ENCODE results near the gene ATP6AP1. TPM values are rescaled to one million over a fixed set of nuclear protein-coding genes. Genes with fewer than 3 reads are reported as not detected.

ATP6AP1 gene
- total and polyA plus RNA-seq, 7 experiments from 2014 or later: 37.8 to 118 (median 56.6) TPM

DNA sequence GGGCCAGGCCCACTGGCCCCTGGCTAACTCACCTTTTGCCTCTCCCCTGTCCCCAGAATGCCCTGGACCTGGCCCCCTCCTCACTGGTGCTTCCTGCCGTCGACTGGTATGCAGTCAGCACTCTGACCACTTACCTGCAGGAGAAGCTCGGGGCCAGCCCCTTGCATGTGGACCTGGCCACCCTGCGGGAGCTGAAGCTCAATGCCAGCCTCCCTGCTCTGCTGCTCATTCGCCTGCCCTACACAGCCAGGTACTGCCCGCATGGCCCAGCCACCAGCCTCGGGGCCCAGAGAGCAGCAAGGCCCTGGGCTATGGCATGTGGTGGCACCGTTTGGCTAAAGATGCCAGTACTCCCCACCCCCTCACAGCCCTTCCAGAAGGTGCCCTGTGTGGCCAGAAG lies 3.7 kb downstream of the ATP6AP1 start:
- H3K9me3 ChIP-seq (ENCODE audit: control insufficient read depth in 2 of 3, low read length in 3 of 3): no peaks in the 10 kb centered on the region
- H3K27me3 Mint-ChIP-seq: no peaks in the 10 kb centered on the region
- H3K27me3 ChIP-seq (ENCODE audit: control insufficient read depth in 2 of 2, insufficient read depth in 2 of 2, low read length in 2 of 2): no peaks in the 10 kb centered on the region
- POLR2A ChIA-PET: interaction anchor here (1.1 kb wide), 1 partner anchor 53 kb away, joined by 4 read pairs; no protein-coding TSS in a partner anchor
- H3K4me3 ChIP-seq (ENCODE audit: low read length): no peak overlapping the region
- H3K27ac Mint-ChIP-seq: no peak overlapping the region
- DNase-seq (no peak), ATAC-seq (no peak)
- H3K36me3 Mint-ChIP-seq: peaks cover 0 to 8% (median 0%) of the 10 kb centered on the region in 5 donors
- intact Hi-C loops (cut with micrococcal nuclease): no loop called here
- H3K4me1 ChIP-seq (ENCODE audit: control insufficient read depth in 2 of 2, insufficient read depth in 2 of 2, low read length in 2 of 2): peaks cover 0 to 4% of the 10 kb centered on the region in 2 donors
- H3K9me3 Mint-ChIP-seq: peaks cover 0 to 3% (median 0%) of the 10 kb centered on the region in 11 donors
- H3K27ac ChIP-seq (ENCODE audit: low read depth, low read length): no peak overlapping the region
- H3K36me3 ChIP-seq (ENCODE audit: control insufficient read depth in 2 of 3, insufficient read depth in 3 of 3, low read length in 3 of 3): peaks cover 0 to 25% (median 0%) of the 10 kb centered on the region in 3 experiments
- H3K4me3 Mint-ChIP-seq: peak overlapping the region in 1 of 10 donors; percentile 51
- CTCF ChIA-PET: interaction anchor here (0.8 kb wide), 1 partner anchor 84 kb away, joined by 3 read pairs; no protein-coding TSS in a partner anchor
- H3K4me1 Mint-ChIP-seq: peaks cover 7 to 32% (median 26%) of the 10 kb centered on the region in 7 donors

DNA sequence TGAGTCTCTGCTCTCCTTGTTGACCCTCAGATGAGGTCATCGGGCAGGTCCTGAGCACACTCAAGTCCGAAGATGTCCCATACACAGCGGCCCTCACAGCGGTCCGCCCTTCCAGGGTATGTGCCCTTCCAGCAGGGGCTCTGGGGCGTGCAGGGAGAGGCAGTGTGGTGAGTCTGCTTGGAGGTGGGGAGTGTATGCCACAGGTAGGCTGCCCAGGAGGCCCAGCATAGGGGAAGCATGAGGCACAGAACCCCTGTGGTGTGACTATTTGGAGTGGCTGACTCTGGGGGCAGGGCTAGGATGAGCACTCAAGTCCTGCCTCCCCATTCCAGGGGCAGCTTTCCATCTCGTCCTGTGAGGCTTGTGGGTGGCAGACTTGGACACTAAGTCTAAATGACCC lies 5.1 kb downstream of the ATP6AP1 start:
- no peak overlapping the region for H3K27ac ChIP-seq (ENCODE audit: low read depth, low read length)
- no peaks in the 10 kb centered on the region for H3K9me3 ChIP-seq (ENCODE audit: control insufficient read depth in 2 of 3, low read length in 3 of 3)
- Mint-ChIP-seq H3K9me3 (peaks cover 0 to 3% (median 0%) of the 10 kb centered on the region in 11 donors), H3K36me3 (peaks cover 0 to 7% (median 0%) of the 10 kb centered on the region in 5 donors), H3K27me3 (no peaks in the 10 kb centered on the region), H3K27ac (peak overlapping the region in 1 of 9 donors; percentile 26), H3K4me3 (no peak overlapping the region), H3K4me1 (peaks cover 7 to 31% (median 26%) of the 10 kb centered on the region in 7 donors)
- intact Hi-C loops (cut with micrococcal nuclease): no loop called here
- ATAC-seq: no peak
- no peak for DNase-seq
- H3K4me3 ChIP-seq (ENCODE audit: low read length): no peak overlapping the region
- ChIA-PET CTCF (interaction anchor here (0.6 kb wide), 1 partner anchor 1202 kb away, joined by 3 read pairs; no protein-coding TSS in a partner anchor), POLR2A (interaction anchor here (1.0 kb wide), 1 partner anchor 45 kb away, joined by 3 read pairs; no protein-coding TSS in a partner anchor)
- H3K36me3 ChIP-seq (ENCODE audit: control insufficient read depth in 2 of 3, insufficient read depth in 3 of 3, low read length in 3 of 3): peaks cover 0 to 25% (median 0%) of the 10 kb centered on the region in 3 experiments
- H3K27me3 ChIP-seq (ENCODE audit: control insufficient read depth in 2 of 2, insufficient read depth in 2 of 2, low read length in 2 of 2): no peaks in the 10 kb centered on the region
- peaks cover 0 to 4% of the 10 kb centered on the region in 2 donors for H3K4me1 ChIP-seq (ENCODE audit: control insufficient read depth in 2 of 2, insufficient read depth in 2 of 2, low read length in 2 of 2)

DNA sequence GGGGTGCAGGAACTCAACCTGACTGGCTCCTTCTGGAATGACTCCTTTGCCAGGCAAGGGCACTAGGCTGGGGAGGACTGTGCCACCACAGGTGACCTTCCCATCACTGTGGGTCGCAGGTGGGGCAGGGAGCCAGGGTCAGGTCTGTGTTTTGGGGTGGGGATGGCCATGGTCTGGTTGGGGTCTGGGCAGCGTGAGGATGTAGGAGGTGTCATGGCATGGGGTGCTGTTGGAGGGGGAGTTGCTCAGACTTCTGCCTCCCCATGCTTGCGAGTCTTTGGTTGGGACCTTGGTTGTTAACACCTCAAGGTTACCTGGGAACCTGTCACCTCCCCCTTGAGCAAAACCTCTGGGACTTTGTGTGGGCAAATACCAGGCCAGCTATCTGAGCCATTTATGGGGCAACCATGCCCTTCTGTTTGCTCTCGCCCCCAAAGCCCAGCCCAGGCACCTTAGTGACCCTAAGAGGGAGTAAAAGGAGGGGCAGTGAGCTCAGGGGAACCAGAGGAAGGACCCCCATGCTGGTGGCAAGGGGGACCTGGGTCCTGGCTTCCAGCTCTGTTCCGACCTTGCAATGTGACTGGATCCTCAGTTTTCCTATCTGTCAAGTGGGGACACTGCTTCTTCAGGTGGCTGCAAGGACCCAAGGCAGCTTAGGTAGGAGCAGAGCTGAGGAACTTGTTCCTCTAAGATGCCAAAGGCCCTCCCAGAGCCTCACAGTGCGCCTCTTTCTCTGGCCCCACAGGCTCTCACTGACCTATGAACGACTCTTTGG lies 6.1 kb downstream of the ATP6AP1 start:
- CTCF ChIA-PET: interaction anchor here (0.6 kb wide), 1 partner anchor 72 kb away, joined by 4 read pairs; no protein-coding TSS in a partner anchor
- intact Hi-C loops (cut with micrococcal nuclease): loop anchor here in 1 of 2 donors (5.0 kb wide), 1 partner anchor 37 kb away; the partner anchor contains the start of gene RPL10
- H3K27ac ChIP-seq (ENCODE audit: low read depth, low read length): no peak overlapping the region
- ATAC-seq (no peak), DNase-seq (no peak)
- POLR2A ChIA-PET: interaction anchor here (1.4 kb wide), 2 partner anchors 11 to 22 kb away, joined by 3 to 5 read pairs; no protein-coding TSS in a partner anchor
- H3K4me1 ChIP-seq (ENCODE audit: control insufficient read depth in 2 of 2, insufficient read depth in 2 of 2, low read length in 2 of 2): peaks cover 0 to 2% of the 10 kb centered on the region in 2 donors
- H3K4me3 Mint-ChIP-seq: no peak overlapping the region
- no peaks in the 10 kb centered on the region for H3K27me3 Mint-ChIP-seq
- H3K27ac Mint-ChIP-seq: peak overlapping the region in 1 of 9 donors; percentile 75
- H3K4me3 ChIP-seq (ENCODE audit: low read length): no peak overlapping the region
- peaks cover 0 to 8% (median 0%) of the 10 kb centered on the region in 5 donors for H3K36me3 Mint-ChIP-seq
- no peaks in the 10 kb centered on the region for H3K27me3 ChIP-seq (ENCODE audit: control insufficient read depth in 2 of 2, insufficient read depth in 2 of 2, low read length in 2 of 2)
- no peaks in the 10 kb centered on the region for H3K9me3 ChIP-seq (ENCODE audit: control insufficient read depth in 2 of 3, low read length in 3 of 3)
- peaks cover 7 to 31% (median 21%) of the 10 kb centered on the region in 7 donors for H3K4me1 Mint-ChIP-seq
- peaks cover 0 to 25% (median 0%) of the 10 kb centered on the region in 3 experiments for H3K36me3 ChIP-seq (ENCODE audit: control insufficient read depth in 2 of 3, insufficient read depth in 3 of 3, low read length in 3 of 3)
- H3K9me3 Mint-ChIP-seq: peaks cover 0 to 3% (median 0%) of the 10 kb centered on the region in 11 donors

DNA sequence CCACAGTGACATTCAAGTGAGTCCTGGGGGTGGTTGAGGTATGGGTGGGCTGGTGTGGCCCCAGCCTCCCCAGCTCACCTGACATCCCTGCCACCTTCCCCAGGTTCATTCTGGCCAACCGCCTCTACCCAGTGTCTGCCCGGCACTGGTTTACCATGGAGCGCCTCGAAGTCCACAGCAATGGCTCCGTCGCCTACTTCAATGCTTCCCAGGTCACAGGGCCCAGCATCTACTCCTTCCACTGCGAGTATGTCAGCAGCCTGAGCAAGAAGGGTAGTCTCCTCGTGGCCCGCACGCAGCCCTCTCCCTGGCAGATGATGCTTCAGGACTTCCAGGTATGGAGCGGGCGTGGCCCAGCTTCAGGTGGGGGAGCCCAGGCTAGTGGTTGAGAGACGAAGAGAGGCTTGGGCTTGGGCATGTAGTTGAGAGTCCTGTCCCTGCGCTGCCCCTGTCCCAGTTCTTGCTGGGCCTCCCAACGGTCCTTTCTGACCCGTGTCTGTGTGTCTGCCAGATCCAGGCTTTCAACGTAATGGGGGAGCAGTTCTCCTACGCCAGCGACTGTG lies 6.8 kb downstream of the ATP6AP1 start:
- no peak overlapping the region for H3K4me3 Mint-ChIP-seq
- ChIA-PET POLR2A (interaction anchor here (1.0 to 2.0 kb wide), 6 partner anchors 10 to 52 kb away, joined by 3 to 9 read pairs (median 4); partner anchors contain the start of gene RPL10), CTCF (no interaction called here)
- intact Hi-C loops (cut with micrococcal nuclease): loop anchor here in 1 of 2 donors (5.0 kb wide), 1 partner anchor 38 kb away; the partner anchor contains the start of gene RPL10
- ATAC-seq: no peak
- Histone ChIP-seq H3K36me3 (ENCODE audit: control insufficient read depth in 2 of 3, insufficient read depth in 3 of 3, low read length in 3 of 3) (peaks cover 0 to 28% (median 0%) of the 10 kb centered on the region in 3 experiments), H3K4me1 (ENCODE audit: control insufficient read depth in 2 of 2, insufficient read depth in 2 of 2, low read length in 2 of 2) (no peaks in the 10 kb centered on the region), H3K4me3 (ENCODE audit: low read length) (no peak overlapping the region), H3K27me3 (ENCODE audit: control insufficient read depth in 2 of 2, insufficient read depth in 2 of 2, low read length in 2 of 2) (no peaks in the 10 kb centered on the region), H3K27ac (ENCODE audit: low read depth, low read length) (peak overlapping the region; percentile 85), H3K9me3 (ENCODE audit: control insufficient read depth in 2 of 3, low read length in 3 of 3) (no peaks in the 10 kb centered on the region)
- DNase-seq: no peak
- H3K4me1 Mint-ChIP-seq: peaks cover 7 to 28% (median 17%) of the 10 kb centered on the region in 7 donors
- peak overlapping the region in 3 of 9 donors; percentile 3 to 91 (median 22) for H3K27ac Mint-ChIP-seq
- H3K27me3 Mint-ChIP-seq: no peaks in the 10 kb centered on the region
- H3K9me3 Mint-ChIP-seq: peaks cover 0 to 5% (median 0%) of the 10 kb centered on the region in 11 donors
- peaks cover 0 to 8% (median 0%) of the 10 kb centered on the region in 5 donors for H3K36me3 Mint-ChIP-seq

DNA sequence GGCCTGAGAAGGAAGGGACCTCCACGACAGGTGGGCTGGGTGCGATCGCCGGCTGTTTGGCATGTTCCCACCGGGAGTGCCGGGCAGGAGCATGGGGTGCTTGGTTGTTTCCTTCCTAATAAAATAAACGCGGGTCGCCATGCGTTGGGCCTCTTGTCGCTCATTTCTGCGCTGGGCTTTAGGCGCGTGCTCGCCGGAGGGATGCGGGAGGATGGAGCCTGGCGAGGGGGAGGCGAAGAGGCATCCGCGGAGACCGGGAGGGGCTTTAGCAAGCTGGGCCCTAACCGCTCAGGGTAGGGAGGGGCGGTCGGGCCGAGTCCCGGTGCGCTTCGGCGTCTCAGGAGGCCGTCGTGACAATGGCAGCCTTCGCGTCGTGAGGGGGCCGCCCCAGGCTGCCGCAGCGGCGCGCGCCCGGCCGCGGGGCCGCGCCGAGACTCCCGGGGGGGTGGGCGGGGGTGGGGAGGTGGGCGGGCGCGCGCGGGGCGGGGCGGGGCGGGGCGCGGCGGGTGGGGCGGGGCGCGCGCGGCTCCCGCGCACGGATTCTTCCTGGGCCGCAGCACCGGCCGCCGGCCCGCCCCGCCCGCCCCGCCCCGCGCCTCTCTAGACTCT lies 8.0 kb downstream of the ATP6AP1 start:
- POLR2A ChIA-PET: interaction anchor here (0.5 to 2.0 kb wide), 6 partner anchors 22 to 78 kb away, joined by 3 to 9 read pairs (median 3); partner anchors contain the start of gene RPL10
- peak overlapping the region; percentile 51 to 97 (median 91) for H3K27ac Mint-ChIP-seq

More for the DNA sequence above, 8.0 kb downstream of the ATP6AP1 start:
- ATAC-seq (peak; percentile 88), DNase-seq (peak in 4 of 9 donors; percentile 30 to 61 (median 50))
- Histone ChIP-seq H3K27me3 (ENCODE audit: control insufficient read depth in 2 of 2, insufficient read depth in 2 of 2, low read length in 2 of 2) (no peaks in the 10 kb centered on the region), H3K4me3 (ENCODE audit: low read length) (peak overlapping the region; percentile 46), H3K36me3 (ENCODE audit: control insufficient read depth in 2 of 3, insufficient read depth in 3 of 3, low read length in 3 of 3) (peaks cover 0 to 29% (median 0%) of the 10 kb centered on the region in 3 experiments), H3K9me3 (ENCODE audit: control insufficient read depth in 2 of 3, low read length in 3 of 3) (no peaks in the 10 kb centered on the region), H3K4me1 (ENCODE audit: control insufficient read depth in 2 of 2, insufficient read depth in 2 of 2, low read length in 2 of 2) (no peaks in the 10 kb centered on the region), H3K27ac (ENCODE audit: low read depth, low read length) (peak overlapping the region; percentile 85)
- intact Hi-C loops (cut with micrococcal nuclease): loop anchor here (1.0 to 5.0 kb wide), 7 partner anchors 8 to 80 kb away; partner anchors contain the start of genes ATP6AP1 (in 2 of the 2), FAM3A (in 1 of the 2), LAGE3 (in 1 of the 2) and PLXNA3 (in 1 of the 2)
- peak overlapping the region; percentile 66 to 88 (median 80) for H3K4me3 Mint-ChIP-seq
- H3K27me3 Mint-ChIP-seq: no peaks in the 10 kb centered on the region
- H3K36me3 Mint-ChIP-seq: peaks cover 0 to 3% (median 0%) of the 10 kb centered on the region in 5 donors
- CTCF ChIA-PET: no interaction called here
- H3K9me3 Mint-ChIP-seq: peaks cover 0 to 5% (median 0%) of the 10 kb centered on the region in 11 donors
- peaks cover 0 to 32% (median 12%) of the 10 kb centered on the region in 7 donors for H3K4me1 Mint-ChIP-seq
